PC-9 (cell line): ENCODE measurements around the gene RNF148. TPM values are rescaled to one million over a fixed set of nuclear protein-coding genes. Genes with fewer than 3 reads are reported as not detected.

Source experiments
- BruUV-seq: library from RNA; stranded (reverse); fragments of 400-500 nt; replicated peaks from 2 replicates; lab custom pipeline; 2021; lab: Mats Ljungman, UMichigan
- CTCF ChIA-PET: fragments of 300-600 bp; sonication (Branson Sonifier 250); formaldehyde crosslinking; loops from one replicate; lab custom pipeline; 2022; ENCODE audit warnings: antibody characterized with exemption; lab: Charles Lee
- POLR2A ChIA-PET: fragments of 300-600 bp; sonication (Branson Sonifier 250); formaldehyde crosslinking; loops from one replicate; lab custom pipeline; 2022; ENCODE audit warnings: antibody characterized with exemption; ENCODE audit not compliant: unreplicated experiment; lab: Charles Lee
- DNase-seq, 2 experiments: peaks; one replicate each; pipeline versions ENCODE4 v3.0.0 to v3.0.0-alpha.2; 2015 to 2022; ENCODE audit warnings: mixed read lengths in 1 of 2
- H2AFZ ChIP-seq: fragments of 200-600 bp; sonication (generic); 2 replicates; pipeline ENCODE4 v1.8.1; 2017; ENCODE audit warnings: antibody characterized with exemption
- H3F3A ChIP-seq: fragments of 200-600 bp; sonication (generic); 2 replicates; pipeline ENCODE4 v1.8.1; 2017; ENCODE audit warnings: antibody characterized with exemption, mild to moderate bottlenecking, low read depth; ENCODE audit not compliant: insufficient read depth
- H3K27ac ChIP-seq: fragments of 200-600 bp; sonication (generic); 2 replicates; pipeline ENCODE4 v1.6.1; 2016; ENCODE audit warnings: mixed run types
- H3K27me3 ChIP-seq: fragments of 200-600 bp; sonication (generic); 2 replicates; pipeline ENCODE4 v1.6.1; 2016; ENCODE audit warnings: low read depth, mixed run types; ENCODE audit not compliant: insufficient read depth
- H3K36me3 ChIP-seq: fragments of 200-600 bp; sonication (generic); 2 replicates; pipeline ENCODE4 v1.6.1; 2016; ENCODE audit warnings: low read depth, mixed run types
- H3K4me1 ChIP-seq: fragments of 200-600 bp; sonication (generic); replicated peaks from 2 replicates; pipeline ENCODE4 v1.6.1; 2016; ENCODE audit warnings: mixed run types; ENCODE audit not compliant: insufficient read depth
- H3K4me2 ChIP-seq: fragments of 200-600 bp; sonication (generic); 2 replicates; pipeline ENCODE4 v1.6.1; 2017; ENCODE audit warnings: mixed run types
- H3K4me3 ChIP-seq: fragments of 200-600 bp; sonication (generic); 2 replicates; pipeline ENCODE4 v1.6.1; 2016; ENCODE audit warnings: mixed run types
- H3K79me2 ChIP-seq: fragments of 200-600 bp; sonication (generic); 2 replicates; pipeline ENCODE4 v1.6.1; 2017; ENCODE audit warnings: low read depth, mixed run types
- H3K9me2 ChIP-seq: fragments of 200-600 bp; sonication (generic); 2 replicates; pipeline ENCODE4 v1.8.1; 2017; ENCODE audit warnings: mild to moderate bottlenecking; ENCODE audit not compliant: insufficient read depth
- H3K9me3 ChIP-seq: fragments of 200-600 bp; sonication (generic); 2 replicates; pipeline ENCODE4 v1.8.1; 2016; ENCODE audit warnings: low read depth; ENCODE audit not compliant: insufficient read depth
- H4K20me1 ChIP-seq: fragments of 200-600 bp; sonication (generic); 2 replicates; pipeline ENCODE4 v1.8.1; 2017; ENCODE audit not compliant: insufficient read depth
- EZH2 ChIP-seq: fragments of 200-600 bp; sonication (generic); IDR thresholded peaks from 2 replicates; pipeline ENCODE4 v1.8.0; 2017; ENCODE audit warnings: antibody characterized with exemption, low read depth
- intact Hi-C: fragments of 100-400 bp; cut with micrococcal nuclease; formaldehyde crosslinking; loops from one replicate; pipeline ENCODE4 v1.10.0; 2022; ENCODE audit not compliant: unreplicated experiment
- total RNA-seq: library from RNA; stranded (reverse); gene quantifications from 2 replicates; pipeline ENCODE4 v1.2.3, GENCODE V29; 2021
- TF ChIP-seq, protein P1 (sequence below): fragments of 200-600 bp; sonication (generic); conservative IDR thresholded peaks from 2 replicates; pipeline ENCODE4 v1.6.1; 2017; ENCODE audit warnings: mixed run types, antibody characterized with exemption, mild to moderate bottlenecking, moderate library complexity

RNF148 gene
- total RNA-seq, 1 experiment from 2014 or later: 0.72 TPM

DNA sequence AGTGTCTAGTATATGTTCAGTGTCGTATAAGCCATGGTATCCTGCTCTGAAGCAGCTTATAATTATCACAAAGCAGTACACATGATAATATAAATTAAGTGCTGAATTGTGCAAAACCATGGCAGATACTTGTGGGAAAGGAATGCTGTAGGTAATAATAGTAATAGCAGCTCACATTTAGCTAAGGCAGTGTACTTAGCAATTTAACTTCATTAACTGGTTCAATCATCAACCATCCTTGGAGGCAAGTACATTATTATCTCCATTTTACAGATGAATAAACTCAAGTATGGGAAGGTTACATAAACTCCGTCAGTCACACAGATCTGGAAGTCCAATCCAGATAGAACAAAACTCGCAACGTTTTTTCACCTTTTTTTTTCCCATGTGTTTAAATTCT, 21.6 kb upstream of the RNF148 start:
- Histone ChIP-seq H3K36me3 (no peaks in the 10 kb centered on the region), H4K20me1 (no peaks in the 10 kb centered on the region), H3K9me3 (no peaks in the 10 kb centered on the region), H2AFZ (no peak overlapping the region), H3F3A (no peaks in the 10 kb centered on the region), H3K27ac (no peak overlapping the region), H3K4me2 (no peak overlapping the region), H3K9me2 (no peaks in the 10 kb centered on the region), H3K79me2 (no peaks in the 10 kb centered on the region), H3K4me3 (no peak overlapping the region), H3K27me3 (no peaks in the 10 kb centered on the region), H3K4me1 (no peaks in the 10 kb centered on the region)
- DNase-seq: no peak
- intact Hi-C loops: no loop called here
- TF ChIP-seq EZH2: no peak
- TF ChIP-seq, protein P1, sequence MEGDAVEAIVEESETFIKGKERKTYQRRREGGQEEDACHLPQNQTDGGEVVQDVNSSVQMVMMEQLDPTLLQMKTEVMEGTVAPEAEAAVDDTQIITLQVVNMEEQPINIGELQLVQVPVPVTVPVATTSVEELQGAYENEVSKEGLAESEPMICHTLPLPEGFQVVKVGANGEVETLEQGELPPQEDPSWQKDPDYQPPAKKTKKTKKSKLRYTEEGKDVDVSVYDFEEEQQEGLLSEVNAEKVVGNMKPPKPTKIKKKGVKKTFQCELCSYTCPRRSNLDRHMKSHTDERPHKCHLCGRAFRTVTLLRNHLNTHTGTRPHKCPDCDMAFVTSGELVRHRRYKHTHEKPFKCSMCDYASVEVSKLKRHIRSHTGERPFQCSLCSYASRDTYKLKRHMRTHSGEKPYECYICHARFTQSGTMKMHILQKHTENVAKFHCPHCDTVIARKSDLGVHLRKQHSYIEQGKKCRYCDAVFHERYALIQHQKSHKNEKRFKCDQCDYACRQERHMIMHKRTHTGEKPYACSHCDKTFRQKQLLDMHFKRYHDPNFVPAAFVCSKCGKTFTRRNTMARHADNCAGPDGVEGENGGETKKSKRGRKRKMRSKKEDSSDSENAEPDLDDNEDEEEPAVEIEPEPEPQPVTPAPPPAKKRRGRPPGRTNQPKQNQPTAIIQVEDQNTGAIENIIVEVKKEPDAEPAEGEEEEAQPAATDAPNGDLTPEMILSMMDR: no peak
- no TSS peak for BruUV-seq
- POLR2A ChIA-PET: no interaction called here
- CTCF ChIA-PET: no interaction called here

DNA sequence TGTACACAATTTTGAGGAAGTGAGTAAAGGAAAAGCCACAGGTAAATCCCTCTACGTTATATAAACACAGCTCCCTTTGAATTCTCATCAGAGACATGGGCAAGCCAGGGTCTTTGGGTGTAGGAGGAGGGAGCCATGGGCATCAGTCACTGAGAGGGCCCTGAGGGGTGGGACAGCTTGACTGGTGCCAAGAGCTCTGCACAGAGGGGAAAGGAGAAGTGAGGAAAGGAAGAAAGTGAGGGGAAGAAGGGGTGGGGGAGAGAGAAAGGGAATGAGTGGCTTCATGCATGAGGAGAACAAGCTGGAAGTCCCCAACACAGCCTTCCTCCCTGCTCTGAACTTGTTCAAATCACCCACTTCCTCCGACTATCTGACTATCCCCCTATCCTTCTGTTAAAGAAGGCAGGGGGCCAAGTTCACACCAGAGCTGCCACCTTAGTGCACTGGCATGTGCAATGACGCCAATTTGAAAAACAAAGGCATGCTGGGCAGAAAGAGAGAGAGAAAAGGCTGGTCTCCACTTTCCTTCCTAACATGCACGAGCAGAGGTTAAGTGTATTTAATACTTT, 16.4 kb upstream of the RNF148 start:
- ChIA-PET CTCF (interaction anchor here (0.6 kb wide), 1 partner anchor 1764 kb away, joined by 4 read pairs; no protein-coding TSS in a partner anchor), POLR2A (no interaction called here)
- Histone ChIP-seq H3K4me1 (no peaks in the 10 kb centered on the region), H3K9me3 (no peaks in the 10 kb centered on the region), H3K79me2 (no peaks in the 10 kb centered on the region), H3K4me3 (no peak overlapping the region), H2AFZ (no peak overlapping the region), H3K27ac (no peak overlapping the region), H3K4me2 (no peak overlapping the region), H3K9me2 (no peaks in the 10 kb centered on the region), H3K27me3 (no peaks in the 10 kb centered on the region), H3F3A (no peaks in the 10 kb centered on the region), H3K36me3 (no peaks in the 10 kb centered on the region), H4K20me1 (no peaks in the 10 kb centered on the region)
- DNase-seq: no peak
- intact Hi-C loops: no loop called here
- BruUV-seq: no TSS peak
- no peak for TF ChIP-seq EZH2
- TF ChIP-seq, protein P1: no peak

DNA sequence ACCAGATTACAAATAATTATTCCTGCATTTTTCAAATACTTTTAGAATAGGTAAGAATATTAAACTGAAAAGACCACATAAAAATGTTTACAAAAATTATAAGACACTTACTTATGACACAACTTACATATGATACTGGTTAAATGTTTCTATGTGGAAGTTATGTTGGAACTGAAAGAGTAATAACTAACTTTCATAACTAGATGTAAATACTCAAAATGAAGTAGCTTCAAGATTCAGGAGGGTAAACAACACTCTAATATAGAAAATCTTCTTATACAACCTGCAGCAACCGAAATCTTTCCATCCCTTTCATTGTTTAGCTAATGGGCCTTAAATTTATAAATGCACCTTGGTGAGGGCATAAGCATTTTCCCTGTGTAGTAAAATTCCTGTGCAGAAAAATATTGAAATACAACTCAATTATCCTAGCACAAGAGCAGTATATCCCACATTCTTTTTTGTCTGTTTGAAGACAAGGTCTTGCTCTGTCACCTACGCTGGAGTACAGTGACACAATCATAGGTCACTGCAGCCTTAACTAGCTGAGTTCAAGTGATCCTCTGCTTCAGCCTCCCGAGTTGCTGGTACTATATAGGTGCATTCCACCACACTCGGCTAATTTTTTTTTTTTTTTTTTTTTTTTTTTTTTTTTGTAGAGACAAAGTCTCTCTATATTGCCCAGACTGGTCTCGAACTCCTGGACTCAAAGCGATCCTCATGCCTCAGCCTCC, 14.8 kb upstream of the RNF148 start:
- Histone ChIP-seq H3K9me2 (no peaks in the 10 kb centered on the region), H3F3A (no peaks in the 10 kb centered on the region), H3K9me3 (no peaks in the 10 kb centered on the region), H3K27ac (no peak overlapping the region), H3K4me1 (no peaks in the 10 kb centered on the region), H3K79me2 (no peaks in the 10 kb centered on the region), H3K36me3 (no peaks in the 10 kb centered on the region), H4K20me1 (no peaks in the 10 kb centered on the region), H3K4me2 (no peak overlapping the region), H3K27me3 (no peaks in the 10 kb centered on the region), H2AFZ (no peak overlapping the region), H3K4me3 (no peak overlapping the region)
- no TSS peak for BruUV-seq
- POLR2A ChIA-PET: no interaction called here
- intact Hi-C loops: no loop called here
- TF ChIP-seq EZH2: no peak
- TF ChIP-seq, protein P1: no peak
- DNase-seq: no peak
- CTCF ChIA-PET: no interaction called here
